Measurements from ENCODE around the gene PLEKHG2. TPM values are rescaled to one million over a fixed set of nuclear protein-coding genes. Genes with fewer than 3 reads are reported as not detected.

The PLEKHG2 gene
- polyA plus RNA-seq, 1 donor from 2014 or later, result 6.5 TPM

DNA sequence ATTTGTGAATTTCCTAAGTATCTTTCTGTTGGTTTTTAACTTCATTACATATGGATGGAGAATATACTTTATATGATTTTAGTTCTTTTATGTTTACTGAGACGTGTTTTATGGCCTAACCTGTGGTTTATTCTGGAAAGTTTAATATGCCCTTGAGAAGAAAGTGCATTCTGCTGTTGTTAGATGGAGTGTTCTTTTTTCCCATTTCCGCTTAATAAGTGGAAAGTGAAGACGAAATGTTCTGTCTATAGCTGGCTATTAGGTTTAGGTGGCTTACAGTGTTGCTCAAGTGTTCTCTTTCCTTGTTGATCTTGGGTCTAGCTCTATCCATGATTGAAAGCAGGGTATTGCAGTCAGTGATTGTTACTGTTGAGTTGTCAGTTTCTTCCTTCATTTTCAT is 50.9 kb downstream of the PLEKHG2 start:
- Mint-ChIP-seq H3K27me3 (no peaks in the 10 kb centered on the region), H3K9me3 (no peaks in the 10 kb centered on the region), H3K4me3 (no peak overlapping the region), H3K27ac (peak overlapping the region in 2 of 3 donors; percentile 3 to 51), H3K4me1 (peaks cover 0 to 3% (median 0%) of the 10 kb centered on the region in 3 donors), H3K36me3 (peaks cover 2% of the 10 kb centered on the region)

DNA sequence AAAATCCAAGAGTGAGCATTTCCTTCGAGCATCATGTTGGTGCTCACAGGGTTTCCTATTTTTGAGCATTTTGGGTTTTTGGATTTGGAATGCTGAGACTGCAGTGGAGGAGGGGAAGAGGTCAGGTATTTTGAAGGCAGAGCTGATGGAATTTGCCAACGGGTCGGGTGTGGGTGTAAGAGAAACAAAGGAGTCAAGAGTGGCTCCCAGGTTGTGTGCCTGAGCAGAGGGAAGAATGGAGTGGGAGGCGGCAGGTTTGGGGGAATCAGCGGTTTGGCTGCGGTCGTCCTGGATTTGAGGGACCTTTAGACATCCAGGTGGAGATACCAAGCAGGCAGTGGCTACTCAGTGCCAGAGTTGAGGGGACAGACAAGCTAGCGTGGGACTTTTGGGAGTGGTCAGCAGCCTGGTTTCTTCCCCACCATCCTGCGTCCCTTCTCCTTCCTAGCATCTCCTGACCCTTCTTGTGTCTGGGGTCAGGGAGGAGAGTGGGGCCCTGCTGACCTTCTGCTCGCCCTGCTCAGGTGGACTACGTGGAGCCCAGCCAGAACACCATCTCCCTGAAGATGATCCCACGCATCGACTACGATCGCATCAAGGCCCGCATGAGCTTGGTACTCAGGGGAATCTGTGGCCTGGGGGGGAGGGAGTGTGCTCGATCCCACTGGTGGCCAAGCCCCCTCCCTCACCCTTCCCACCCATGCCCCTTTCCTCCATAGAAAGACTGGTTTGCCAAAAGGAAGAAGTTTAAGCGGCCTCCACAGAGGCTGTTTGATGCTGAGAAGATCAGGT is 53.7 kb downstream of the PLEKHG2 start:
- H3K9me3 Mint-ChIP-seq, result no peaks in the 10 kb centered on the region
- H3K27me3 Mint-ChIP-seq, result no peaks in the 10 kb centered on the region
- peak overlapping the region in 1 of 4 donors; percentile 43 for H3K4me3 Mint-ChIP-seq
- H3K36me3 Mint-ChIP-seq, result peaks cover 4% of the 10 kb centered on the region
- H3K27ac Mint-ChIP-seq, result no peak overlapping the region
- H3K4me1 Mint-ChIP-seq, result peaks cover 0 to 3% (median 0%) of the 10 kb centered on the region in 3 donors

DNA sequence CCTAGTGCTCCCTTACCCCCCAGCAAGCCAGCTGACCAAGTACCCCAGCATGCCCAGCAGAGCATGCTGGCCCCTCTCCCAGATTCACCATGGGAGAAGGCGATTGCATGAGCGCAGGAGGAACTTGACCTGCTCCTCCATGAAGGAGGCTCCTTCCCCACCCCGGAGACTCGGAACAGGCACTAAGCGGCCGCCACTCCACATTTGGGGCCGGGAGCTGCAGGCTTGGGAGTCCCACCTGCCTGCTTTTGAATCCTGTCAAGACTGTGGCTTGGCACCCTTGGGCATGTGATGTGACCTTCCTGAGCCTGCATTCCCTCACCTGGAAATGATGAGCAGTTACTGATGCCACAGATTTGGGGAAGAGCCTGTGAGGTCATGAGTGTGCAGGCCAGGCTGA is 55.5 kb downstream of the PLEKHG2 start:
- Mint-ChIP-seq H3K27ac (no peak overlapping the region), H3K36me3 (peaks cover 7% of the 10 kb centered on the region)

DNA sequence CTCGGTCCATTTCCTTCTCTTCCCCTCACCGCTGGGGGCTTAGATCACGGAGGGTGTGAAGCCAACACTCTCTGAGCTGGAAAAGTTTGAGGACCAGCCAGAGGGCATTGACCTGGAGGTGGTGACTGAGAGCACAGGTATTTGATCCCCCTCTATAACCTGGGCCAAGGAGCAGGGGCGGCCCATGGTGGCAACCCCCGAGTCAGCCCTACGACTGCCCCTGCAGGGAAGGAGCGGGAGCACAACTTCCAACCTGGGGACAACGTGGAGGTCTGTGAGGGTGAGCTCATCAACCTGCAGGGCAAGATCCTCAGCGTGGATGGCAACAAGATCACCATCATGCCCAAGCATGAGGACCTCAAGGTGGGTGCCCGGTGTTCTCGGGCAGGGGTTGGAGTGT is 56.6 kb downstream of the PLEKHG2 start:
- no peaks in the 10 kb centered on the region for H3K9me3 Mint-ChIP-seq

More for the DNA sequence above, 55.5 kb downstream of the PLEKHG2 start:
- Mint-ChIP-seq H3K27me3 (no peaks in the 10 kb centered on the region), H3K4me1 (peaks cover 0 to 2% (median 0%) of the 10 kb centered on the region in 3 donors), H3K4me3 (no peak overlapping the region), H3K9me3 (no peaks in the 10 kb centered on the region)

DNA sequence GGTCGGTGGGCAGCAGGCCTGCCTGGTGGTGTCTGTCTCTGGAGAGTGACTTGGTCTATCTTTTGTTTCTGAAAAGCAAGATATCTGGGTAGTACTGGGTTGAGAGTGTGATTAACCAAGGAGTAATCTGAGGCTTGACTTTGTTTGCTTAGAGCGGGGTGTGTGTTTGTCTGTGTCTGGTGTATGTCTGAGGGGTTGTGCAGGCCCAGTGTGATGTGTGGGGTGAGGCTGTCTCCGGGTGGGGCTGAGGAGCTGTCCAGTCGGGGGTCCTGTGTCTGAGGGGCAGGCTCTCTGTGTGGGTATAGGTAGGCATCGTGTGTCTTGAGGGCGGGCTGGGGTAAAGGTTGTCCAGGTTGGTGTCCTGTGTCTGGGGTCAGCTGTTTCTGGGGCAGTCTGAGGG is 57.1 kb downstream of the PLEKHG2 start:
- Mint-ChIP-seq H3K4me1 (peaks cover 0 to 2% (median 0%) of the 10 kb centered on the region in 3 donors), H3K4me3 (no peak overlapping the region), H3K27me3 (no peaks in the 10 kb centered on the region), H3K27ac (no peak overlapping the region), H3K36me3 (peaks cover 7% of the 10 kb centered on the region), H3K9me3 (no peaks in the 10 kb centered on the region)

More for the DNA sequence above, 56.6 kb downstream of the PLEKHG2 start:
- H3K4me1 Mint-ChIP-seq, result peaks cover 0 to 2% (median 0%) of the 10 kb centered on the region in 3 donors
- peaks cover 7% of the 10 kb centered on the region for H3K36me3 Mint-ChIP-seq
- no peak overlapping the region for H3K27ac Mint-ChIP-seq
- no peaks in the 10 kb centered on the region for H3K27me3 Mint-ChIP-seq
- no peak overlapping the region for H3K4me3 Mint-ChIP-seq

DNA sequence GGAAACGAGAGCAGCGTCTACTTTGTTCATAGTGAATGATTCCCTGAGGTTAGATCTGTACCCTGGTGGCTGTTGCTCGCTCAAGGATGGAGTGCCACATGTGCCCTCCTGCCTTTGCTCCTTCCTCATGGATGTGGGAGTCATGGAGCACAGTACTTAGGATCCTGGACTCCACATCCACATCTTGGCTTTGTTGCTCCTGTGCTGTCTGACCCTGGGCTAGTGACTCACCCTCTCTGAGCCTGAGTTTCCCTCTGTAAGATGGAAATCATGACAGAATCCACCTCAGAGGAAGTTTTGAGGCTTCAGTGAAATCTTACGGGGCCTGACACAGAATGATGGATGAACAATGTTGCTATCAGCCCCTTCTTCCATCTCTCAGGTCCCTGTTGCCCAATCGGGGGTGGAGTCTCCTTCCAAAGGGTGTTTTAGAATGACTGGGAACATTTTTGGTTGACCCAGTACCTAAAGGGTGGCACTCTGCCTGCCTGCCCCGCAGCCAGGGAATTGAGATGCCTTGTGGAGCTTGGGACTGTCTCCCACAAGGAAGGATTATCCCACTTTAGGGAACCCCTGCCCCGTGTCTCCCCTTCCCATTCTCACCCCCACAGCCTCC is 58.4 kb downstream of the PLEKHG2 start:
- Mint-ChIP-seq H3K27me3 (no peaks in the 10 kb centered on the region), H3K27ac (peak overlapping the region in 1 of 3 donors; percentile 52), H3K9me3 (no peaks in the 10 kb centered on the region), H3K36me3 (peaks cover 14% of the 10 kb centered on the region), H3K4me3 (no peak overlapping the region), H3K4me1 (peaks cover 0 to 4% (median 0%) of the 10 kb centered on the region in 3 donors)

DNA sequence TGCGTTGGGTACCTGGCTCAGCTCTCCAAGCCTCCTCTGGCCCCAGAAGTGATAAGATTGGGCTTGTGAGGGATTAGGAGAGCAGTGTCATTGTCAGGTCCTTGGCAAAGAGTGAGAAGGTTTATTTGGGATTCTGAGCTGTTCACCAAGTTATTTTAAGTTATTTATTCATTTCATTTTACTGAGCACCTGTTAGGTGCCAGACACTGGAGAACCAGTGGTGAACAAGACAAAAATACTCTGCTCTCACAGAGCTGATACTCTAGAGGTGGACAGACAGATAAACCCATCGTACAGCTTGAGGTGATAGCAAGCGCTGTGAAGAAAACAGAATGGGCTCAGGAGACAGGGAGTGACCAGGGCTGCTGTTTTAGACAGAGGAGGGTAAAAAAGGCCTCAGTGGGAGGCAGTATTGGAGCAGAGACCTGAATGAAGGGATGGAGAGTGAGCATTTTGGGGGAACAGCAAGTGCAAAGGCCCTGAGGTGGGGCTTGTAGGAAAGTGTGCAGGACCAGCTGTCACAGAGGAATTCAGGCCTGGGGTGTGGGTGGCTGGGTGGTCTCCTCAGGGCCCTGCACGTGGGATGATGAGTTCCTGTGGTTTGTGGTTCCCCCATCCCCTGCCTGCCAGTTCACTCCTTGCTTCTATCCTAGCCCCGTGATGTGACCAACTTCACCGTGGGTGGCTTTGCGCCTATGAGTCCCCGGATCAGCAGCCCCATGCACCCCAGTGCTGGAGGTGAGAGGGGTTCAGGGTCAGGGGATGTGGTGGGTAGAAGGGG is 59.5 kb downstream of the PLEKHG2 start:
- Mint-ChIP-seq H3K4me1 (peaks cover 0 to 5% (median 0%) of the 10 kb centered on the region in 3 donors), H3K36me3 (peaks cover 16% of the 10 kb centered on the region), H3K27me3 (no peaks in the 10 kb centered on the region), H3K4me3 (peak overlapping the region in 1 of 4 donors; percentile 39), H3K27ac (peak overlapping the region in 2 of 3 donors; percentile 52 to 84), H3K9me3 (no peaks in the 10 kb centered on the region)

DNA sequence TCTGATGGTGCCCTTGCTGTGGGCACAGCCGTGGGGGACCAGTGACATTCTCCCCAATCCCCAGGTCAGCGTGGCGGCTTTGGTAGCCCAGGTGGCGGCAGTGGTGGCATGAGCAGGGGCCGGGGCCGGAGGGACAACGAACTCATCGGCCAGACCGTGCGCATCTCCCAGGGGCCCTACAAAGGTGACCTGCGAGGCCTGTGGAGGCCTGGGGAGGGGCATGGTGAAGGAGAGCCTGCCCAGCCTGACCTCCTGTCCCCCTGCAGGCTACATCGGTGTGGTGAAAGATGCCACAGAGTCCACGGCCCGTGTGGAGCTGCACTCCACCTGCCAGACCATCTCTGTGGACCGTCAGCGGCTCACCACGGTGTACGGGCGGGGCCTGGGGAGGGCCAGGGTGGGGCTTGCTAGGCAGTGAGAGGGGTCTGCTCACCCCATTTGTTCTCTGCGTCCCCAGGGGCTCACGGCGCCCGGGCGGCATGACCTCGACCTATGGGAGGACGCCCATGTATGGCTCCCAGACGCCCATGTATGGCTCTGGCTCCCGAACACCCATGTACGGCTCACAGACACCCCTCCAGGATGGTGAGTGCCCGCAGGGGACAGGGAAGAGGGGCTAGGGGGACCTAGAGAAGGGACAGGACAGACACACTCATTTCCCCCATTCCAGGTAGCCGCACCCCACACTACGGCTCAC is 60.4 kb downstream of the PLEKHG2 start:
- Mint-ChIP-seq H3K9me3 (no peaks in the 10 kb centered on the region), H3K4me3 (no peak overlapping the region), H3K27ac (peak overlapping the region in 1 of 3 donors; percentile 84), H3K4me1 (peaks cover 0 to 5% (median 0%) of the 10 kb centered on the region in 3 donors), H3K27me3 (no peaks in the 10 kb centered on the region), H3K36me3 (peaks cover 16% of the 10 kb centered on the region)

DNA sequence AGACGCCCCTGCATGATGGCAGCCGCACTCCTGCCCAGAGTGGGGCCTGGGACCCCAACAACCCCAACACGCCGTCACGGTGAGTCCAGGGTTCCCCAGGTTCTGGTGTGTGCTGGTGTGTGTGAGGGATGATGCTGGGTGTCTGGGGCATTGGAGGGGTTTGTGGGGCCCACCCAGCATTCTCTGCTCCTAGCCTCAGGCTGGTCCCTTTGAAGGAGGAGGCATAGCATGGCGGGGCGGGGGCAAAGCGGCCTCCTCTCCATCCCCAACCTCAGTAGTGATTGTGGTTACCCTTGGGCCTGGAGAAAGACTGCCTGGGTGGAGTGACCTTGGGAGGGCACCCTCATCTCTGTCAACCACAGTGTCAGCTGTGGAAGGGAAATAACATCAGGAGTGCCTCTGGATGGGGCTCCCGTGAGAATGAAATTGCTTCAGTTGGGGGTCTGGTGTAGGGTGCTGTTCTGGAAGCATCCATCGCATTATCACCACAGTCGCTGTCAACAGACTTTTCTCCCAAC is 61.0 kb downstream of the PLEKHG2 start:
- Mint-ChIP-seq H3K27ac (no peak overlapping the region), H3K9me3 (no peaks in the 10 kb centered on the region), H3K4me1 (peaks cover 0 to 5% (median 0%) of the 10 kb centered on the region in 3 donors), H3K36me3 (peaks cover 16% of the 10 kb centered on the region), H3K27me3 (no peaks in the 10 kb centered on the region), H3K4me3 (no peak overlapping the region)

DNA sequence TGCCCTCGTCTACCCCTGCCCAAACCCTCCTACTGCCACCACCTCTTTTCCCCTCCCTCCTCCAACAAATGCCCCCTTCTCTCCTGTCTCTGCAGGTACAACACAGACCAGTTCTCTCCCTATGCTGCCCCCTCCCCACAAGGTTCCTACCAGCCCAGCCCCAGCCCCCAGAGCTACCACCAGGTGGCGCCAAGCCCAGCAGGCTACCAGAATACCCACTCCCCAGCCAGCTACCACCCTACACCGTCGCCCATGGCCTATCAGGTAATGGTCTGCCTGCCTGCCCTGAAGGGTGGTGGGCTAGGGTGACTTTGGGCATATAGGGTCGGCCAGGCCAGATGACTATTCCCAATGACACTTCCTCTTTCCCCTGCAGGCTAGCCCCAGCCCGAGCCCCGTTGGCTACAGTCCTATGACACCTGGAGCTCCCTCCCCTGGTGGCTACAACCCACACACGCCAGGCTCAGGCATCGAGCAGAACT is 61.7 kb downstream of the PLEKHG2 start:
- H3K27ac Mint-ChIP-seq, result peak overlapping the region in 1 of 3 donors; percentile 51
- peaks cover 0 to 5% (median 0%) of the 10 kb centered on the region in 3 donors for H3K4me1 Mint-ChIP-seq
- no peaks in the 10 kb centered on the region for H3K9me3 Mint-ChIP-seq
- H3K27me3 Mint-ChIP-seq, result no peaks in the 10 kb centered on the region
- peaks cover 16% of the 10 kb centered on the region for H3K36me3 Mint-ChIP-seq
- no peak overlapping the region for H3K4me3 Mint-ChIP-seq

DNA sequence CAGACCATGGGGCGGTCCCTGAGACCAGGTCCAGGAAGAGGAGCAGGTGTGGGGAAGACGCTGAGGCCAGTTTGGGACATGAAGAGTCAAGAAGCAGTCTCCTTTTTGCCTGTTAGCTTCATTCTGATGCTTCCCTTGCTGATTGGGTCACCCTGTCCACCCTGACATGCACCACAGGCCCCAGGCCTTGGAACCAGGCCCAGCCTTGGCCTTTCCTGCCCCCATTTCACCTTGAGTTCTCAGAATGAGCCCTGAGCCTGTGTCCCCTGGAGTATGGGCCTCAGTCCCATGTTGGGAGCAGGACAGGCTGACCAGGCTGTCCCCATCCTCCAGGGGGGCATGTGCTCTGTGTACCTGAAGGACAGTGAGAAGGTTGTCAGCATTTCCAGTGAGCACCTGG is 63.3 kb downstream of the PLEKHG2 start:
- Mint-ChIP-seq H3K4me3 (no peak overlapping the region), H3K4me1 (peaks cover 9 to 15% (median 10%) of the 10 kb centered on the region in 3 donors), H3K36me3 (peaks cover 16% of the 10 kb centered on the region), H3K9me3 (no peaks in the 10 kb centered on the region), H3K27ac (peak overlapping the region in 1 of 3 donors; percentile 51), H3K27me3 (no peaks in the 10 kb centered on the region)

Measured in IgD-negative memory B cell (primary cell).